ENCODE measurements around the gene GRIK4.
A peak's percentile ranks its signal among the peaks of the same experiment; 100 is the strongest.

Gene GRIK4

GRCh38 chr11:120715239-120715638 lies 203.7 kb downstream of the GRIK4 start:
- no peaks in the 10 kb centered on the region for H3K9me3 Mint-ChIP-seq
- H3K27me3 Mint-ChIP-seq, result peaks cover 20% of the 10 kb centered on the region
- peak overlapping the region; percentile 54 for H3K4me3 Mint-ChIP-seq
- no peak overlapping the region for H3K27ac Mint-ChIP-seq
- H3K36me3 Mint-ChIP-seq (ENCODE audit: low read depth), result no peaks in the 10 kb centered on the region
- H3K4me1 Mint-ChIP-seq (ENCODE audit: low read depth), result no peaks in the 10 kb centered on the region

GRCh38 chr11:120717042-120717441 lies 205.5 kb downstream of the GRIK4 start:
- Mint-ChIP-seq H3K27ac (no peak overlapping the region), H3K36me3 (ENCODE audit: low read depth) (no peaks in the 10 kb centered on the region), H3K4me3 (no peak overlapping the region), H3K9me3 (no peaks in the 10 kb centered on the region), H3K27me3 (peaks cover 30% of the 10 kb centered on the region), H3K4me1 (ENCODE audit: low read depth) (no peaks in the 10 kb centered on the region)

GRCh38 chr11:120717623-120718022 lies 206.1 kb downstream of the GRIK4 start:
- Mint-ChIP-seq H3K4me1 (ENCODE audit: low read depth) (no peaks in the 10 kb centered on the region), H3K27ac (no peak overlapping the region), H3K4me3 (no peak overlapping the region), H3K36me3 (ENCODE audit: low read depth) (no peaks in the 10 kb centered on the region), H3K27me3 (peaks cover 31% of the 10 kb centered on the region), H3K9me3 (no peaks in the 10 kb centered on the region)

GRCh38 chr11:120718171-120718570 lies 206.6 kb downstream of the GRIK4 start:
- Mint-ChIP-seq H3K36me3 (ENCODE audit: low read depth) (no peaks in the 10 kb centered on the region), H3K27ac (no peak overlapping the region), H3K9me3 (no peaks in the 10 kb centered on the region), H3K27me3 (peaks cover 35% of the 10 kb centered on the region), H3K4me3 (no peak overlapping the region), H3K4me1 (ENCODE audit: low read depth) (no peaks in the 10 kb centered on the region)

GRCh38 chr11:120719348-120719747 lies 207.8 kb downstream of the GRIK4 start:
- Mint-ChIP-seq H3K4me1 (ENCODE audit: low read depth) (no peaks in the 10 kb centered on the region), H3K9me3 (no peaks in the 10 kb centered on the region), H3K27me3 (peaks cover 31% of the 10 kb centered on the region), H3K36me3 (ENCODE audit: low read depth) (no peaks in the 10 kb centered on the region), H3K4me3 (no peak overlapping the region), H3K27ac (no peak overlapping the region)

GRCh38 chr11:120720760-120721159 lies 209.2 kb downstream of the GRIK4 start:
- Mint-ChIP-seq H3K9me3 (peaks cover 4% of the 10 kb centered on the region), H3K27me3 (peaks cover 31% of the 10 kb centered on the region), H3K4me3 (no peak overlapping the region), H3K27ac (no peak overlapping the region), H3K4me1 (ENCODE audit: low read depth) (no peaks in the 10 kb centered on the region), H3K36me3 (ENCODE audit: low read depth) (no peaks in the 10 kb centered on the region)

GRCh38 chr11:120722524-120722923 lies 211.0 kb downstream of the GRIK4 start:
- H3K4me1 Mint-ChIP-seq (ENCODE audit: low read depth), result no peaks in the 10 kb centered on the region
- H3K4me3 Mint-ChIP-seq, result no peak overlapping the region
- peaks cover 31% of the 10 kb centered on the region for H3K27me3 Mint-ChIP-seq
- no peak overlapping the region for H3K27ac Mint-ChIP-seq
- no peaks in the 10 kb centered on the region for H3K36me3 Mint-ChIP-seq (ENCODE audit: low read depth)
- H3K9me3 Mint-ChIP-seq, result peaks cover 4% of the 10 kb centered on the region

GRCh38 chr11:120723751-120724150 lies 212.2 kb downstream of the GRIK4 start:
- Mint-ChIP-seq H3K36me3 (ENCODE audit: low read depth) (no peaks in the 10 kb centered on the region), H3K27ac (no peak overlapping the region), H3K27me3 (peaks cover 31% of the 10 kb centered on the region), H3K4me1 (ENCODE audit: low read depth) (no peaks in the 10 kb centered on the region), H3K4me3 (no peak overlapping the region), H3K9me3 (peaks cover 7% of the 10 kb centered on the region)

- peaks cover 8% of the 10 kb centered on the region for H3K27me3 Mint-ChIP-seq
- H3K4me3 Mint-ChIP-seq, result no peak overlapping the region
Measured at GRCh38 chr11:120727752-120728151, 216.2 kb downstream of the GRIK4 start.

GRCh38 chr11:120735035-120735434 lies 223.5 kb downstream of the GRIK4 start:
- Mint-ChIP-seq H3K9me3 (no peaks in the 10 kb centered on the region), H3K4me1 (ENCODE audit: low read depth) (no peaks in the 10 kb centered on the region), H3K36me3 (ENCODE audit: low read depth) (no peaks in the 10 kb centered on the region), H3K27ac (no peak overlapping the region), H3K27me3 (peaks cover 24% of the 10 kb centered on the region), H3K4me3 (no peak overlapping the region)

More at GRCh38 chr11:120727752-120728151, 216.2 kb downstream of the GRIK4 start:
- Mint-ChIP-seq H3K36me3 (ENCODE audit: low read depth) (no peaks in the 10 kb centered on the region), H3K27ac (no peak overlapping the region), H3K9me3 (peaks cover 14% of the 10 kb centered on the region), H3K4me1 (ENCODE audit: low read depth) (no peaks in the 10 kb centered on the region)

- H3K4me1 Mint-ChIP-seq (ENCODE audit: low read depth), result no peaks in the 10 kb centered on the region
- no peak overlapping the region for H3K27ac Mint-ChIP-seq
- H3K27me3 Mint-ChIP-seq, result peaks cover 17% of the 10 kb centered on the region
- no peaks in the 10 kb centered on the region for H3K36me3 Mint-ChIP-seq (ENCODE audit: low read depth)
- no peaks in the 10 kb centered on the region for H3K9me3 Mint-ChIP-seq
- no peak overlapping the region for H3K4me3 Mint-ChIP-seq
Measured at GRCh38 chr11:120738516-120739046, 227.0 kb downstream of the GRIK4 start.

- Mint-ChIP-seq H3K4me3 (no peak overlapping the region), H3K27ac (no peak overlapping the region), H3K9me3 (no peaks in the 10 kb centered on the region), H3K4me1 (ENCODE audit: low read depth) (no peaks in the 10 kb centered on the region), H3K27me3 (peaks cover 11% of the 10 kb centered on the region), H3K36me3 (ENCODE audit: low read depth) (no peaks in the 10 kb centered on the region)
Measured at GRCh38 chr11:120739780-120740179, 228.2 kb downstream of the GRIK4 start.

GRCh38 chr11:120740380-120740779 lies 228.8 kb downstream of the GRIK4 start:
- Mint-ChIP-seq H3K9me3 (no peaks in the 10 kb centered on the region), H3K4me1 (ENCODE audit: low read depth) (no peaks in the 10 kb centered on the region), H3K36me3 (ENCODE audit: low read depth) (no peaks in the 10 kb centered on the region), H3K27ac (no peak overlapping the region), H3K4me3 (no peak overlapping the region), H3K27me3 (peaks cover 9% of the 10 kb centered on the region)

GRCh38 chr11:120744016-120744994 lies 232.8 kb downstream of the GRIK4 start:
- Mint-ChIP-seq H3K27ac (no peak overlapping the region), H3K4me1 (ENCODE audit: low read depth) (no peaks in the 10 kb centered on the region), H3K36me3 (ENCODE audit: low read depth) (no peaks in the 10 kb centered on the region), H3K4me3 (no peak overlapping the region), H3K9me3 (no peaks in the 10 kb centered on the region), H3K27me3 (peaks cover 24% of the 10 kb centered on the region)

GRCh38 chr11:120746376-120746775 lies 234.8 kb downstream of the GRIK4 start:
- peaks cover 27% of the 10 kb centered on the region for H3K27me3 Mint-ChIP-seq
- no peaks in the 10 kb centered on the region for H3K36me3 Mint-ChIP-seq (ENCODE audit: low read depth)
- no peak overlapping the region for H3K27ac Mint-ChIP-seq
- H3K4me3 Mint-ChIP-seq, result no peak overlapping the region
- no peaks in the 10 kb centered on the region for H3K9me3 Mint-ChIP-seq
- no peaks in the 10 kb centered on the region for H3K4me1 Mint-ChIP-seq (ENCODE audit: low read depth)
